ENCODE results near the gene SMG1.

DNA sequence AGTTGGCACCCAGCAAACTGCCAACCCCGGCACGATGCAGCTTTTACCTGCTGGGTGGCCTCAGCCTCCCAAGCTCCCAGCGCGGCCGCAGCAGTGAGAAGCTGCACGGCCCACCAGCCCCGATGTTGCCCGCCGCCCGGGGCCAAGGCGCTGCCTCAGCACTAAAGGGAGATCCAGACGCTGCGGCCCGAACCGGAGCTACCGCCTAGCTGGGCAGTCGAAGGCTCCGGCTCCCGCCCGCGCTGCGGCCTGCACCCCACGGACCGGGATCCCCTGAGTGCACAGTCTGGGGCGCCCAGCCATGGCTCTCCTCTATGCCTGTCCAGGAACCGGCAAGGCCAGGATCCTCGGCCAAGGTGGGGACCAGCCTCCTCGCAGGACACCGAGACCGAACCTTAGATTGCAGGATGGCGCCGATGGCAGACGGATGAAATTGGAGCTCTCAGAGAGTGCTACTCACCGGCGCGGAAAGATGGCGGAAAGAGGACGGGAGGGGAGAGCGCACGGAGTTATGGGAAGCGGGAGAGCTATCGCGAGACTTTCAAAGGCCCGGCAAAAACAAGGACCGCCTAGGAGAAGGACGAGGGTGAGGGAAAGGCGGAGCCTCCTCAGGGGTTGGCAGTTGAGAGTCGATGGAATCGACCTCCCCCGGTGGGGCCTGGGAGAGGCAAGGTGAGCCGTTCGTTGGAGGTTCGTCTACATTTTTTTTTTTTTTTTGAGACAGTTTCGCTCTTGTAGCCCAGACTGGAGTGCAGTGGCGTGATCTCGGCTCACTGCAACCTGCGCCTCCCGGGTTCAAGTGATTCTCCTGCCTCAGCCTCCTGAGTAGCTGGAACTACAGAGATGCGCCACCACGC, 136.1 kb downstream of the SMG1 start, which contains the start of gene RPS15A:
- TF ChIP-seq, protein P1, sequence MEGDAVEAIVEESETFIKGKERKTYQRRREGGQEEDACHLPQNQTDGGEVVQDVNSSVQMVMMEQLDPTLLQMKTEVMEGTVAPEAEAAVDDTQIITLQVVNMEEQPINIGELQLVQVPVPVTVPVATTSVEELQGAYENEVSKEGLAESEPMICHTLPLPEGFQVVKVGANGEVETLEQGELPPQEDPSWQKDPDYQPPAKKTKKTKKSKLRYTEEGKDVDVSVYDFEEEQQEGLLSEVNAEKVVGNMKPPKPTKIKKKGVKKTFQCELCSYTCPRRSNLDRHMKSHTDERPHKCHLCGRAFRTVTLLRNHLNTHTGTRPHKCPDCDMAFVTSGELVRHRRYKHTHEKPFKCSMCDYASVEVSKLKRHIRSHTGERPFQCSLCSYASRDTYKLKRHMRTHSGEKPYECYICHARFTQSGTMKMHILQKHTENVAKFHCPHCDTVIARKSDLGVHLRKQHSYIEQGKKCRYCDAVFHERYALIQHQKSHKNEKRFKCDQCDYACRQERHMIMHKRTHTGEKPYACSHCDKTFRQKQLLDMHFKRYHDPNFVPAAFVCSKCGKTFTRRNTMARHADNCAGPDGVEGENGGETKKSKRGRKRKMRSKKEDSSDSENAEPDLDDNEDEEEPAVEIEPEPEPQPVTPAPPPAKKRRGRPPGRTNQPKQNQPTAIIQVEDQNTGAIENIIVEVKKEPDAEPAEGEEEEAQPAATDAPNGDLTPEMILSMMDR (IDR thresholded peaks at IDR 0.05; ENCODE audit: insufficient read depth, low read length, poor library complexity, severe bottlenecking), result no peak
- no peak for TF ChIP-seq EZH2phosphoT487 (conservative IDR thresholded peaks at IDR 0.05; ENCODE audit: low read length)

All from SU-DHL-6 (cell line).